Measurements from ENCODE around the gene TNS4.
A peak's percentile ranks its signal among the peaks of the same experiment; 100 is the strongest.

TNS4 gene

GRCh38 chr17:40522961-40523310 lies 21.5 kb upstream of the TNS4 start:
- intact Hi-C loops (cut with DNase I), result no loop called here
- DNase-seq, result no peak

GRCh38 chr17:40522250-40522960 lies 21.0 kb upstream of the TNS4 start:
- DNase-seq, result no peak
- intact Hi-C loops (cut with DNase I), result no loop called here

GRCh38 chr17:40520991-40521453 lies 19.6 kb upstream of the TNS4 start:
- DNase-seq, result peak in 1 of 42 donors; percentile 14
- intact Hi-C loops (cut with DNase I), result no loop called here

GRCh38 chr17:40519089-40519775 lies 17.8 kb upstream of the TNS4 start:
- no peak for DNase-seq

GRCh38 chr17:40518401-40519088 lies 17.1 kb upstream of the TNS4 start:
- intact Hi-C loops (cut with DNase I), result no loop called here

More at GRCh38 chr17:40519089-40519775, 17.8 kb upstream of the TNS4 start:
- intact Hi-C loops (cut with DNase I), result no loop called here

GRCh38 chr17:40517981-40518380 lies 16.6 kb upstream of the TNS4 start:
- intact Hi-C loops (cut with DNase I), result no loop called here
- DNase-seq, result no peak

More at GRCh38 chr17:40518401-40519088, 17.1 kb upstream of the TNS4 start:
- DNase-seq, result no peak

- intact Hi-C loops (cut with DNase I), result no loop called here
- DNase-seq, result no peak
Observed at GRCh38 chr17:40517286-40517662, 15.9 kb upstream of the TNS4 start.

GRCh38 chr17:40516581-40517285 lies 15.3 kb upstream of the TNS4 start:
- no peak for DNase-seq
- intact Hi-C loops (cut with DNase I), result no loop called here

GRCh38 chr17:40515491-40516041 lies 14.1 kb upstream of the TNS4 start:
- DNase-seq, result no peak
- intact Hi-C loops (cut with DNase I), result no loop called here

GRCh38 chr17:40515011-40515410 lies 13.6 kb upstream of the TNS4 start:
- intact Hi-C loops (cut with DNase I), result no loop called here

GRCh38 chr17:40514013-40514875 lies 12.8 kb upstream of the TNS4 start:
- intact Hi-C loops (cut with DNase I), result no loop called here
- DNase-seq, result no peak

More at GRCh38 chr17:40515011-40515410, 13.6 kb upstream of the TNS4 start:
- no peak for DNase-seq

GRCh38 chr17:40511667-40512220 lies 10.3 kb upstream of the TNS4 start:
- intact Hi-C loops (cut with DNase I), result no loop called here
- DNase-seq, result no peak

GRCh38 chr17:40511136-40511535 lies 9.7 kb upstream of the TNS4 start:
- intact Hi-C loops (cut with DNase I), result no loop called here
- no peak for DNase-seq

- no peak for DNase-seq
- intact Hi-C loops (cut with DNase I), result no loop called here
Observed at GRCh38 chr17:40510328-40510648, 8.9 kb upstream of the TNS4 start.

- no peak for DNase-seq
- intact Hi-C loops (cut with DNase I), result no loop called here
Observed at GRCh38 chr17:40509626-40510327, 8.4 kb upstream of the TNS4 start.

GRCh38 chr17:40506786-40507185 lies 5.4 kb upstream of the TNS4 start:
- intact Hi-C loops (cut with DNase I), result no loop called here
- no peak for DNase-seq

GRCh38 chr17:40503154-40503553 lies 1.7 kb upstream of the TNS4 start:
- DNase-seq, result no peak
- intact Hi-C loops (cut with DNase I), result no loop called here

GRCh38 chr17:40502716-40503115 lies 1.3 kb upstream of the TNS4 start:
- intact Hi-C loops (cut with DNase I), result no loop called here
- peak in 1 of 42 donors; percentile 1 for DNase-seq

Data from head of caudate nucleus (tissue), 42 donors.